Posterior cingulate gyrus (tissue), 11 donors: ENCODE measurements around the gene DRD2.
"Not testable (repeated sequence)": the region's sequence is repeated elsewhere in the genome, so short reads cannot be mapped to it uniquely, and the experiment has no call there.

Experiments used
- DNase-seq, 10 donors: peaks; one replicate each; pipeline versions ENCODE4 v3.0.0 to v3.0.0-alpha.2; 2020 to 2021; ENCODE audit warnings: mixed read lengths in 3 of 10
- intact Hi-C: fragments of 100-400 bp; cut with DNase I; formaldehyde crosslinking; loops from one replicate; pipeline ENCODE4 v1.15.1; 2023

Gene DRD2

DNA sequence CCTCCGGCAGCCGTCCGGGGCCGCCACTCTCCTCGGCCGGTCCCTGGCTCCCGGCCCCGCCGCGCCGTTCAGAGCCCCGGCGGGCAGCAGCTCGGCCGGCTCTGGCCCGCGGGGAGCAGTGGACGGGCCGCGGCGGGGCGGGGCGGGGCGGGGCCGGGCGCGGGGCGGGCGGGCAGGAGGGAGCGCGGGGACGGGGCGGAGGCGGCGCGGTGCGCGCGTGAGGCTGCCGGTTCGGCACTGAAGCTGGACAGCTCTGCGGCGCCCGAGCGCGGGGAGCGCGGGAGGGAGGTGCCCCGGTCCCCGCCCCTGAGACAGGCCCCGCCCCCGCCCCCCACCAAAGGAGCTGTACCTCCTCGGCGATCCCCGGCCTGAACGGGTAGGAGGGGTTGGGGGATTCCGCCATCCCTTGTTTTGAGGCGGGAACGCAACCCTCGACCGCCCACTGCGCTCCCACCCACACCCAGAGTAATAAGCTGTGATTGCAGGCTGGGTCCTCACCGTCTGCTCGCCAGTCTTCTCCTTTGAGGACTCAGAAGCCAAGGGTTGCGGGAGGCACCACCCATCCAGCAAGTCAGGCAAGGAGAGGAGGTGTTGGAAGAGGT is at the start of gene DRD2:
TSS of gene DRD2 (minus strand) at position 239 of the 602 bp plus-strand sequence. CDS start 50,747 bp downstream, outside the sequence.
- intact Hi-C loops = no loop called here
- peak in 1 of 10 donors; percentile 84 for DNase-seq

DNA sequence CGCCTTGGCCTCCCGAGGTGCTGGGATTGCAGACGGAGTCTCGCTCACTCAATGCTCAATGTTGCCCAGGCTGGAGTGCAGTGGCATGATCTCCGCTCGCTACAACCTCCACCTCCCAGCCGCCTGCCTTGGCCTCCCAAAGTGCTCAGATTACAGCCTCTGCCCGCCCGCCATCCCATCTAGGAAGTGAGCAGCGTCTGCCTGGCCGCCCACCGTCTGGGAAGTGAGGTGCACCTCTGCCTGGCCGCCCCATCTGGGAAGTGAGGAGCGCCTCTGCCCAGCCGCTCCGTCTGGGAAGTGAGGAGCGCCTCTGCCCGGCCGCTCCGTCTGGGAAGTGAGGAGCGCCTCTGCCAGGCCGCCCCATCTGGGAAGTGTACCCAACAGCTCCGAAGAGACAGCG is 48.7 kb upstream of the DRD2 start:
- DNase-seq, intact Hi-C loops: not testable (repeated sequence)

DNA sequence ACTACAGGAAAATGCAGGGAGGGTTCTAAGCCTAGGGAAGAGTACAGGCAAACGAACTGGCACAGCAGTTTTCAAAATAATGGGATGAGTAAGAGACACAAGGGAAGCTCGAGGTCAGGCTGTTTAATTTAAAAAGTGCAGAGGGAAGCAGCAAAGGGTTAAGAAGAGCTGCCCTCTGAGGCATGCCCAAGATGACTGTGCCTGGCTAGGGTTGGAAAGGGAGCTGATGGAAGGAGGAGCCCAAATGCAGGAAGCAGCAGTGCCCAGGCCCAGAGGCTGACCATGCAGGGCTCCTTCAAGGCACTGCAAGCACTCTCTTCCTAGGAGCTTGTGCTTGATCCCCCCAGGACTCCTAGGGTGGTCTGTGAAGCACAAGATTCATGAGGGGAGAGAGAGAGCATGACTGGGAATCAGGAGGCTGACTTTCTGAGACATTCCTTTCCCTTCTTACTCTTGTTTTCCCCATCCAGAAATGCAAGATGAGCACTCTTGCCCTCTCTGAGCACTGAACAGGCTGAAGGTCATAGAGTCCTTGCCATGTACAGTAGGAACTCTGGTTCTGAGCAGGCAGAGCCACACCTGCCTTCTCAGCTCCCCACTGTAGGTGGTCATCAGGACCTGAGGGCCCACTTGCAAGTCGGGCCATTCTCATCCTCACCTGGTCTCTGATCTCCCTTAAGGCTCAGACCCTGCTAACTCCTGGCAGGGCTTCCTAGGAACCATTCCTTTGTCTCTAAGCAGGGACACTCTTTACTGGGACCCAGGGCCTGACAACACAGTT is 46.7 kb upstream of the DRD2 start:
- no peak for DNase-seq
- intact Hi-C loops = no loop called here

DNA sequence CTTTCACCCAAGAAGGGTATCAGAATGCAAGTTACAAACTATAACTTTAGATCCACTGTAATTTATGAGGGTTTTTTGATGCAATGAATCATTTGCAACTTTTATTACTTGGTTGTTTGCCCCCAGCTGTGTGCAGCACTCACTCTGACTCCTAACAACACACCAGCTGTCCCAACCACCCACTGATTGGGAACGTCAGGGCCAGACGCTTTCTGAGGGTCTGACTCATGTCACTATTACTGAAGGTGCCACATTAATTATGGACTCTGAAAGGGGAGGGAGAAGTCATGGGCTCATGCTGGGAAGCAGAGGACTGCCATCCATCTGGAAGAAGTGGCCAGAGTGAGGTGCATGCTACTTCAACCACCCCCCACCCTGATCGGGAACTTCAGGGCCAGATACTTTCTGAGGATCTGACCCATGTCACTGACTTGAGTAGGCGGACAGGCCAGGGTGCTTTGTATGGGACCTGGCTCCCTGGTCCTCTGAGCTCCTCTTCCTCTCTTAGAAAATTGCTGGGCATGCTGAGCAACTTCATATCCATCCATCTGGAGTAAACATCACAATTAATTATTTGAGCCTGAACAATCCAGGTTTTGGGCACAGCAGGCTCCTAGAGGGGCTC is 44.9 kb upstream of the DRD2 start:
- DNase-seq = no peak
- intact Hi-C loops = no loop called here

DNA sequence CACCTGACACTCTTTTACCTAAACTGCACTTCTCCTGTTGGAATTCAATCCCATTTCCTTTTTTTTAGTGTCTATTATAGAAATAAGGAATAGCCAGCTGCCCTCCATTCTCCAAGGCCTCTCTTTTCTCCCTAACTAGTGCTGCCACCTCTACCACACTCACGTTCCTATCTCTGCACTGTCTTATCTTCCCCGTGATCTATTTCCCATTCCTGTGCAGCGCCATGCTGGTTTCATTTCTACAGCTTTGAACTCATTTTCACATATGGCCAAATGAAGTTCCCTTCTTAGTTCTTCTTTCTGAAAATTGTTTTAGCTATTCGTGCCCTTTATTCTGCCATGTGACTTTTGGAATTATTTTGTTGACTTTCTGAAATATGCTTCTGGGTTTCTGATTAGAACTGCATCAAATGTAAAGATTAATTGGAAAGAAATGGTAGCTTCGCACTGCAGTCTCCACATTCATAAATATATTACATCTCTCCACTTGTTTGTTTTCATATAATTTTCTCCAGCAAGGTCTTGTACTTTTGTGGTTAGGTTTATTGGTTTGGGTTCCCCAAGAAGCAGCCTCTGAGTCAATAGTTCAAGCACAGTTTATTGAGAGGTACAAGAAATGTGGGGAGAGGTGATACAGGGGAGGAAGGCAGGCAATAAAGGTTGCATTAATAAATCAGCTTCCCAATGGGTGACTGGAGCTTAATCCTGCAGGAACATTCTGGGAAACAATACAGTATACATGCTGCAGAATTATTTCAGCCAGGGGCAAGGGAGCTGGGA is 43.7 kb upstream of the DRD2 start:
- intact Hi-C loops = no loop called here
- no peak for DNase-seq

DNA sequence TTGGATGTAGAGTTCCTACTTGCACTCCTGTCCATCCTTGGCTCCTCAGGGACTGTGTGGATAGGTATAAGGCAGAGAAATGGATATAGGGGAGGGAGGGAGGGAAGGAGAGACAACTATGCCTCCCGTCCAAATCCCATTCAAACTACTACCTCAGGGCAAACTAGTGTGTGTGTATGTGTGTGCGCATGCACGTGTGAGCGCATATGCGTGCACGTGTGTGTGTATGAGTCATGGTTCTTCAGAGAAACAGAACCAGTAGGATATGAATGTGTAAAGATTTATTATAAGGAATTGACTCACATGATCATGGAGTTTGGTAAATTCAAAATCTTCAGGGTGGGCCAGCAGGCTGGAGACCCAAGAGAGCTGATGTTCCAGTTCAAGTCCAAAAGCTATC is 42.2 kb upstream of the DRD2 start:
- no peak for DNase-seq
- intact Hi-C loops = no loop called here

DNA sequence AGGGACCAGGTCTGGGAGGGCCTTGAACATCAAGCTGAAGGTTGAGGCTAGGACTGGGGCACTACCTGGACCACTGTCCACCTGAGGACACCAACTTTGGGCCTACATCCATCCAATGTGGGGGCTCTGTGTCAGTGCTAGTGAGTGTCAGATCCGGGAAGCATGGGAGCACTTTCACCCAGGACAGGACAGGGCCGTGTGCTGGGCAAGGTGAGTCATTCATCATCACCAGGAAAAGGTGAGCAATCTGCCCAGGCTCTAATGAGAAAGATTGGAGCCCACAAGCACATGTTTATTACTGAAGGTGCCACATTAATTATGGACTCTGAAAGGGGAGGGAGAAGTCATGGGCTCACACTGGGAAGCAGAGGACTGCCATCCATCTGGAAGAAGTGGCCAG is 39.7 kb upstream of the DRD2 start:
- intact Hi-C loops = no loop called here
- DNase-seq = no peak

DNA sequence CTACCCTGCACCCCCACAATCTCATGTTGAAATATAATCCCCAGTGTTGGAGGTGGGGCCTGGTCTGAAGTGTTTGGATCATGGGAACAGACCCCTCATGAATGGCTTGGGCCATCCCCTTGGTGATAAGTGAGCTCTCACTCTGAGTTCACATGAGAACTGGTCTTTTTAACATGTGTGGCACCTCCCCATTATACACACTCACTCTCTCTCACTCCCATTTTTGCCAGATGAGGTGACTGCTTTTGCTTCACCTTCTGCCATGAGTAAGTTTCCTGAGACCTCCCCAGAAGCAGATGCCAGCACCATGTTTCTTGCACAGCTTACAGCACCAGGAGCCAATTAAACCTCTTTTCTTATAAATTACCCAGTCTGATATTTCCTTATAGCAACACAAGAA is 32.1 kb upstream of the DRD2 start:
- intact Hi-C loops = no loop called here
- DNase-seq = no peak

DNA sequence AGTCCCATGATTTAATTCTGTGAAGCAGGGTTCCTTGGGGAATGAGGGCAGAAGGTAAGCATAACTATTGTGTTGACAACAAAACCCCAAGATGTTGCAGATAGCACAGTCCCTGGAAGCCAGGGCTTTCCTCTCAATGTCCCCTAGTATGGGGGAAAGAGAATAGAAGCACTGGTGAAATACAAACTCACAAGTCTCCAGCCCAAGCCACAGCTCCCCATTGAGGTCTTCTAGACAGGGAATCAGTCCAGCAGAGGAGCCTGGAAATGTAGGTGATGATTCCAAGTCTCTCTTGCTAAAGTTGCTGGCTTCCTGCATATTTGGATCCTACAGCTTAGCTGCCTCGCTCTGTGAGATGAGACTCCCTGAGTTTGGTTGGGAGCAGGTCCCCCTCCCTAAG is 31.7 kb upstream of the DRD2 start:
- no peak for DNase-seq
- intact Hi-C loops = no loop called here

DNA sequence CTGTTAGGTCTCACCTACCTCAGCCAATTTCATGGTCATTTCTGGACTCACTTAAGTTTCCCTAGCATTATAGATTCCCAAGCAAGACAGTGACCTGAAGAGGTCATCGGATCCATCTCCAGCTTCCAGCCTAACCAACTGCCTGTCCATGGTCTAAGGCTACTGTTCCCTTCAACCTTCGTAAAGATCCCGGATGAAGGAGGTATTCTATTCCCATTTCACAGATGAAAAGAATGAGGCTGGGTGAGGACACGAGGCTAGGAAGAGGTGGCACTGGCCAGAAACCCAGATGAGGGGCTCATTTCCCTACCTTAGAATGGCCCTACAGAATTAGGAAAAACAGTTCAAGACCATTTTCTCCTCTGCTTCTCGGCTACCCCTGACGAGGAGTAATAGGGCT is 31.3 kb upstream of the DRD2 start:
- DNase-seq = no peak
- intact Hi-C loops = no loop called here

DNA sequence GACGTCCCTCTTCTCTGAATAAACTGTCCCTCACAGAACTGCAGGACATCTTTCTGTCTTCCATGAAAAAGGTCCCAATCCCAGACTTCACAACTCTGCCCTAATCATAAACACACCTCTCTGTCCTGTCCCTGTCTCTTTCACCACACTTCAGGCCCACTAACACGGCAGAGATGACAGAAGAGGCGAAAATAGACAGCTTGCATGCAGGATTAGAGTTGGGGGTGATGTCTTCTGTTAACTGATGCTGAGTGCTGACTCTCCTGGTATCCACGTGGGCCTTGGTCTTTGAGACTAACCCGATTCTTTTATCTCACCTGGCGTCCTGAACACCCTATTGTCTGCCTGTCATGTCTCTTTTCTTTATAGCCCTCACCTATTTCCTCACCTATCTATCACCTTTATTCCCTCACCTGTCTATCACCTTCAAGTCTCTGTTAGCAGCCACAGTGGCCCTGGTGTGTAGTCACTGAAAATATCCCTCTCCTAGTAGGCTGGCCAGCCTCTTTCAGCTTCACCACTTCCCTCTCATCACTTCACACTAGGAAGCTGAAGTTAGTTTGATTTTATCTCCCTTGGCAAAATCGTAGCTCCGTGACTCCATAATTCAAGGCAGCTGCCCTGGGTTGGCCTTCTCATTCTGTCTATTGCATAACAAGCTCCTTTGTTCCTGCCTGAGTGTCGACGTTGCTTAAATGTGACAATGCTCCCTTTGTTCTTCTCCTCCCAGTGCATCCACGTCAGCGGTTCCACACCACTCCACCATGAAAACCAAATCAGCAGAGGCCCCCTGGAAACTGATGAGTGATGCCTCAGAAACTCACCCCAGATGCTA is 30.6 kb upstream of the DRD2 start:
- peak in 6 of 10 donors; percentile 24 to 85 (median 42) for DNase-seq
- intact Hi-C loops = no loop called here

DNA sequence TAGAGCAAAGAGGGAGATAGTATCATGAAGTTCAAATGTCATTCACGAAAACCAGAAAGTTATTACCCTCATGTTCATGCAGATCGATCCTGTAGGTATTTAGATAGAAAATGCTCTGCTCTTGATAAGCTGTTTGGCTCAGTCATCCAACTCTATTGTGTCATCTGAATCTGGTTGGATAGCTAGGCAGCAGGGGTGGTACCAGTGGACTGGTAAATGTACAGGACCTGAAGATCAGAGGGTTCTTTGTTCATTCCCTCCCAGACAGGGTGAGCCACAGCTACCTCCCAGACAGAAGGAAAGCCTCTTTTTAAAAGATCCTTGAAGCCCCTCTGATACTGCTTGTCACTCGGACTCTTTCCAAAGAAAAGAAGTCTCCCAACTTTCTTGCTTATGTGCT is 29.8 kb upstream of the DRD2 start:
- intact Hi-C loops = no loop called here
- DNase-seq = no peak

DNA sequence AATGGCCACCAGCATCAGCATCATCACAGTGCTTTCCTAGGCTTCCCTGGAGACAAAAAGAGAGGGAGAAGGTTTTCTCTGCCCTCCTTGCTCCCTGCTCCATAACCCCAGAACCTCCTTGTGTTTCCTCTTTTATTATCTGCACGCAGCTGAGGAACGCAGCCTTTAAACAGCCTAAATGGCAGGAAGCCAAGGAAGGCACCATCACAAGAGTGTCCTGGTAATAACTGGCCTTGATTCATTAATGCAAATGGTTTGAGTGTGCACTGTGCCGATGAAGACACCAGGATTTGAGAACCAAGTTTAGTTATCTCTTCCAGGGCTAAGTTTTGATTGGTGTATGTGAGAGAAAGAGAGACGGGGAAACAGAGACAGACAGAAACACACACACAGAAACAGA is 29.4 kb upstream of the DRD2 start:
- intact Hi-C loops = no loop called here
- DNase-seq = no peak

DNA sequence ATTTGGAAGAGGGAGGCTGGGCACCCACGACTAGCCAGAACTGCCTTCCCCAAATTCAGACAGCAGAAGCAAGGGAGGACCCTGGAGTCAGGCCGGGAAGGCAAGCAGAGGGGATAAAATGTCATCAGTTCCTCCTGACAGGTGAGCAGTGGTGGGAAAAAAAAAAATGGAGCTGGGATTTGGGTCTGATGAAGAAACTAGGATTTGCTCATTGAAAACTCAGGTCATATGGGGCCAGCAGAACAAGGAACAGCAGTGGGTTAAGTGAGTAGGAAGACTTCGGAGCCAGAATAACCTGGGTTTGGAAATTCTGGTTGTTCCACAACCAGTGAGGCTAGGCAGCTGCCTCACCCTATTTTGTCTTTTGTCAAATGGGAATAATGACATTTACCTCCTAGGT is 28.9 kb upstream of the DRD2 start:
- intact Hi-C loops = no loop called here
- no peak for DNase-seq

DNA sequence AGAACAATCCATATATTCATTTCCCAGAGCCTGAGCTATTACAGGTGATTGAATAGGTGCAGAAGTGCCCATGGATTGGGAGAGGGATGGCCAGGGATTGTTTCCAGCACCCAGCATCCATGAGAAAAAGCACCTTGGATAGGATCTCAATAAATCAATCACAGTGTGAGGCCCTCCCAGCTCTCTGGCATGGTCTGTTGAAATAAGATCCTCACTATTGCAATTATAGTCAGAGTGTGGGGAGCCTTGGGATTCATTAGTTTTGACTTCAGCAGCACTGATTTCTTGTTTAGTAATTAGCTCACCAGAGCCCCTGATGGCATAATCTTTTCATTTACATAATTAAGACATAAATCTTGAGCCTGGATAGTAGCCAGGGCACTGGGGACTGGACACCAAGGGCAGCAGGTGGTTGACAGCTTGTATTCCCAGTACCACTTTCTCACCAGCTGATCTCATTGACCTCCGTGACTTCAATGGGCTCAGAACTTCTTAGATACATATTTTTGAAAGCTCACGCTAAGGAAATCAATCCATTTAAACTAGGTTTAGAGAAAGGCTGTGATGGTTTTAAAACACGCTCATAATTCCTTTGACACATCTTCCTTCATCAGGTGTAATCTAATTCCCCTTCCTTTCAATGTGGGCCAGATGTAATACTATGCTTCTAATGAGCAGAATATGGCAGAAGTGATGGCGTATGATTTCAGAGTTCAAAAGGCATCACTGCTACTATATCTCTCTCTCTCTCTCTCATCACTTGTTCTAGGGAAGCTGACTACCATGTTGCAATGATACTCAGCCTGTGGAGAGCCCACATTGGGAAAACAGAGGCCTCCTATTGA is 22.1 kb upstream of the DRD2 start:
- no peak for DNase-seq
- intact Hi-C loops = no loop called here

DNA sequence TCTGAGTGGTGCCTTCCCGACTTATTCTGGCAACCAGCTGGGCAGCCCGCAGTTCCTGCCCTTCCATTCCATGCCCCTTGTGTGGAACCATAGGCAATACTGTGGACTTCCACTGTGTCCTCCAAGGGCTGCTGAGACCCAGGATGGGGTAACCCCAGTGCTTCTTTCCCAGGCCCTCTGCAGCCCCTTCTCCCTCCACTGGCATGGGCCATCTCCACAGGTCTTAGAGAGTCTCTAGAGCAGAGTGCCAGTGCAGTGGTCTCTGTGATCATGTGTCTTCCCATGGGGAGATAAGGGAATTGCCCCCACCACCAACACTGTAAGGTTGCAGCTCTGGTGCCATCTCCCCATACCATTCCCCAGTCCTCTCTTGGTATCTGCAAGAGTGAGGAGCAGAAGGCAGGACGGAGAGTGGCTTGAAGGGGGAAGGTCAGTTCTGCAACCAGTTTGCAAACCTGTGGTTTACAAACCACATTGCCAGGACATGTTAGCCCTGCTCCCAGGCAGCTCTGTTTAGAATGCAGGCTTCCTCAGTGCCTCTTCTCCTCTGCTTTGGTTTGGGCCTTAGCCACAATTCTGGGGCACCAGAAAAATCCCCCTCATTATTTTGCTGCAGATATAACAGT is 20.9 kb upstream of the DRD2 start:
- DNase-seq = no peak
- intact Hi-C loops = no loop called here

DNA sequence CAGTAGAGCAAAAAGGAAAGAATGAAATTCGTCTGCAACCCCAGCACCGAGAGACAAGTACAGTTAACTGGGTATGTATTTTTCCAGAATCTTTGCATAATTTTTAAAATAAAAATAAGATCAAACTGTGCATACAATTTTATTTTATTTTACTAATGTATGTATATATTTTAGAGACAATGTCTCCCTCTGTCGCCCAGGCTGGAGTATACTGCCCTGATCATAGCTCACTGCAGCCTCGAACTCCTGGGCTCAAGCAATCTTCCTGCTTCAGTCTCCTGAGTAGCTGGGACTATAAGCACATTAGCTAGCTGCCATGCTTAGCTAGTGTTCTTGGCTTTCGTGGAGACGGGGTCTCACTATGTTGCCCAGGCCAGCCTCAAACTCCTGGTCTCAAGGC is 18.8 kb upstream of the DRD2 start:
- intact Hi-C loops = no loop called here
- no peak for DNase-seq

DNA sequence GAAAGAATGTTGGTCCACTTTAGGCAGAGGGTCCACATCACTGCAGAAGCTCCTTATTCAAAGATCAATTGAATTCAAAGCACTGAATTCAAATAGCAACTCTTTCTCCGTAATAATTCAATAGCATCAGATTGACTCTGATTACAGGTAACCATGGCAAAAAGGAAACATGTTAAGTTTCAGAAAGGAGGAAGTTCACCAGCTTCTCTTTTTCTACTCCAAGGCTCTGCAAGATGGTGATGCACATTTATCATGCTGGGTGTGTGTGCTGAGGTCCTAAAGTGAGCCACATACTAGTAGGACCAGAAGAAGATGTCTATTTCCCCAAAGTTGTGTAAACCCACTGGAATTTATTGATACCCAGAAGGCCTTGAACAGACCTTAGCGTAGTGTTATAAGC is 18.0 kb upstream of the DRD2 start:
- intact Hi-C loops = no loop called here
- DNase-seq = no peak

DNA sequence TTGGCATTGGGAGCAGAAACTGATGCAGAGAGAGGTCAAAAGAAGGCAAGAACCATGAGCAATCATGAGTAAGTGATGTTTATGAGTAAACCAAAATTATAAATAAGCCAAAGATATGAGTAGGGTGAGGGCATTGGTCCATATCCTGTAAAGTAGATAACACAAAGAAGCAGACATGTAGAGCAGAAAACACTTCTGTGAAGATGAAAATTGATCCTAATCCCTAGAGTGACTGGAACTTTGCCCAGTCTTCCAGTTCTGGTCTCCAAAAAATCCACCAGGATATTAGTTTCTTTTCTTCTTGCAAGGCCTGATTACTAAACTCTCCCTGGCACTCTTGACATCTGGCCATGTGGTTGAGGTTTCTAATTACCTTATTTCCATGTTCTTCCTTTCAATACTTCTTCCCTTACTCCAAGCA is 13.7 kb upstream of the DRD2 start:
- intact Hi-C loops = no loop called here
- no peak for DNase-seq
